ENCODE results near the gene PVR.
"Not testable (repeated sequence)": the region's sequence is repeated elsewhere in the genome, so short reads cannot be mapped to it uniquely, and the experiment has no call there.

The PVR gene

GRCh38 chr19:44700547-44700946 is 56.8 kb downstream of the PVR start:
- DNase-seq (ENCODE audit: low read depth in 2 of 2): no peak

DNA sequence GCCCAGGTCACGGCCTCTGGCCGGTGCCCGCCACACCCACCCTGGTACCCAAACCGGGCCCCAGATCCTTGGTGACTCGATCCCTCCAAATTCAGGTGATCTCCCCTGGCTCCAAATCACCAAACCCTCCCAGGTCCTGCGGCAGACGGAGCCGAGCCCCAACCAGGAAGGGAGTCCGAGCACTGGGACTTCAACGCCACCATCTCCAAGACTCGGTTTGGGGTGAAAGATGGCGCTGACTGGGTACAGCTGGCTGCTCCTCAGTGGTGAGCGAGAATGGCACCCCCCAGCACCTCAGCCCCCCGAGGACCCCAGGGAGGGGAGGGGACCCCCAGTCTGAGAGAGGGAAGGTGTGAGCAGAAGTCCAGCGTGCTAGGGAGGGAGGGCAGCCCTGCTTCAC is 57.5 kb downstream of the PVR start:
- DNase-seq (ENCODE audit: low read depth in 2 of 2): no peak

DNA sequence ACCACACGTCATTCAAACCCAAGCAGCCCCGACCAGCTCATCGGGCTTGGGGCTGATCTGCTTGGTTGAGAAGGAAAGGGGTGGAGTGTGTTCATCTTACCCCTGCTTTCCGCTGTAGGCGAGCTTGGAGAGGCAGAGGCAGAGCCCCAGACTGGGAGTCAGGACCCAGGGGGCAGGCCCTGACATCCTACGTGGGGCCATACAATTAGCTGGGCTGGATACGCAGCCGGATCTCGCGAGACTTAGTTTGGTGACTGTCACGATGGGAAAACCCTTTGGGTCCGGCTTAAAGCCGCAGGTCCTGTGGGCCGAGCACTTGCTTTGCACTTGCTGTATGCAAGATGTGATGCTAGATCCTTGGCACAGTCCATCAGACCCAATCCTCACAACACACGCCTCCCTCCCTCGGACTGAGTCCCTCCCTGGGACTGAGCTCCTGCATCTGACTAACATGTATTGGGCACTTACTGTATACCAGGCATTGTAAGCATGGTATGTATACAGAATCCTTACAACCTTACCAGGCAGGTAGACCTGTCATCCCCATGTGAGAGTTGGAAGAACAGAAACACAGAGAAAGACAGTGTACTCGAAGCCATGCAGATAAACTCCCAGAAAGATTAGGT is 59.0 kb downstream of the PVR start:
- no peak for DNase-seq (ENCODE audit: low read depth in 2 of 2)

DNA sequence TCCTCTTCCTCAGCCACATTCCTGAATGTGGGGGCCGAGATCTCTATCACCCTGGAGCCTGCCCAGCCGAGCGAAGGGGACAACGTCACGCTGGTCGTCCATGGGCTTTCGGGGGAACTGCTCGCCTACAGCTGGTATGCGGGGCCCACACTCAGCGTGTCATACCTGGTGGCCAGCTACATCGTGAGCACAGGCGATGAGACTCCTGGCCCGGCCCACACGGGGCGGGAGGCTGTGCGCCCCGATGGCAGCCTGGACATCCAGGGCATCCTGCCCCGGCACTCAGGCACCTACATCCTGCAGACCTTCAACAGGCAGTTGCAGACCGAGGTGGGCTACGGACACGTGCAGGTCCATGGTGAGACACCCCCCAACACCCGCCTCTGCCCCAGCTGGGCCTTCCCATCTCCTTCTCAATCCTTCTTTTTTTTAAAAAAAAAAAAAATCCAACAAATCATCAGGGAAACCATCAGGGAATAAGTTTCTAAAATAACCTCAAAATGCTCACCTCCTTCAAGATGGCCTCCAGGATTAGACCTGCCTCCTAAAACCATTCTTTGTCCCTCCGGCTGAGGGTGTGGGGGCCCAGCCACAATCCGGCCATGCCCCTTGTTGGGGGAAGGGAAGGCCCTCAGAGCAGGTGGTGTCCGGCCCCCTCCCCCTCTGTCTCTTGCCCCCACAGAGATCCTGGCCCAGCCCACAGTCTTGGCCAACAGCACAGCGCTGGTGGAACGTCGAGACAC is 59.8 kb downstream of the PVR start:
- DNase-seq (ENCODE audit: low read depth in 2 of 2): no peak

- no peak for DNase-seq (ENCODE audit: low read depth in 2 of 2)
Measured at GRCh38 chr19:44704982-44705381, 61.3 kb downstream of the PVR start.

DNA sequence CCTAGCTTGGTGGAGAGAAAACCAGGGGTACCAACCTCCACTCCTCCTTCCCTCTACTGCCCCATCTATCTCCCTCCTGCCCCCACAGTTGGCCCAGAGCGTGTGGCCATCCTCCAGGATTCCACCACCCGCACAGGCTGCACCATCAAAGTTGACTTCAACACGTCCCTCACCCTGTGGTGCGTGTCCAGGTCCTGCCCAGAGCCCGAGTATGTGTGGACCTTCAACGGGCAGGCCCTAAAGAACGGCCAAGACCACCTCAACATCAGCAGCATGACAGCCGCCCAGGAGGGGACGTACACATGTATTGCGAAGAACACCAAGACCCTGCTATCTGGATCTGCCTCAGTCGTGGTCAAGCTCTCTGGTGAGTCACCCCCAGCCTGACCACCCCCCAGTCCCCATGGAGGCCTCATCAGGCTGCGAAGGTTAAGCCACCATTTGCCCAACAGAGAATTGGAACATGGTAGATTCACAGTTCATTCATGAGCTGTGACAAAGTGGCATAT is 61.8 kb downstream of the PVR start:
- DNase-seq (ENCODE audit: low read depth in 2 of 2): no peak

GRCh38 chr19:44706506-44707236 is 63.0 kb downstream of the PVR start:
- no peak for DNase-seq (ENCODE audit: low read depth in 2 of 2)

DNA sequence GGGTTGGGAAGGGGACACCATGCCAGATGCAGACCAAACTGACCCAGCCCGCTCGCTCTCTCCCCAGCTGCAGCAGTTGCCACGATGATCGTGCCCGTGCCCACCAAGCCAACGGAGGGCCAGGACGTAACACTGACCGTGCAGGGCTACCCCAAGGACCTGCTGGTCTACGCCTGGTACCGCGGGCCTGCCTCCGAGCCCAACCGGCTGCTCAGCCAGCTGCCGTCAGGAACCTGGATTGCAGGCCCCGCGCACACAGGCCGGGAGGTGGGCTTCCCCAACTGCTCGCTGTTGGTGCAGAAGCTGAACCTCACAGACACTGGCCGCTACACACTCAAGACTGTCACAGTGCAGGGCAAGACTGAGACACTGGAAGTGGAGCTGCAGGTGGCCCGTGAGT is 64.1 kb downstream of the PVR start:
- no peak for DNase-seq (ENCODE audit: low read depth in 2 of 2)

DNA sequence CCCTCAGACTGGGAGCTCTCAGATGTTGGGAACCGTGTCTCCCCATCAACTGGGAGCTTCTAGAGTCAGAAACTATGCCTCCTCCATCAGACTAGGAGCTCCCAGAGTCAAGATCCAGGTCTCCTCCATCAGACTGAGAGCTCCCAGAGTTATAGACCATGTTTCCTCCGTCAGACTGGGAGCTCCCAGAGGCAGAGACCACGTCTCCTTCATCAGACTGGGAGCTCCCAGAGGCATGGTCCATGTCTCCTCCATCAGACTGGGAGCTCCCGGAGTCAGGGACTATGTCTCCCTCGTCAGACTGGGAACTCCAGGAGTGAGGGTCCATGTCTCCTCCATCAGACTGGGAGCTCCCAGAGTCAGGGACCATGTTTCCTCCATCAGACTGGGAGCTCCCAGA is 65.2 kb downstream of the PVR start:
- no peak for DNase-seq (ENCODE audit: low read depth in 2 of 2)

DNA sequence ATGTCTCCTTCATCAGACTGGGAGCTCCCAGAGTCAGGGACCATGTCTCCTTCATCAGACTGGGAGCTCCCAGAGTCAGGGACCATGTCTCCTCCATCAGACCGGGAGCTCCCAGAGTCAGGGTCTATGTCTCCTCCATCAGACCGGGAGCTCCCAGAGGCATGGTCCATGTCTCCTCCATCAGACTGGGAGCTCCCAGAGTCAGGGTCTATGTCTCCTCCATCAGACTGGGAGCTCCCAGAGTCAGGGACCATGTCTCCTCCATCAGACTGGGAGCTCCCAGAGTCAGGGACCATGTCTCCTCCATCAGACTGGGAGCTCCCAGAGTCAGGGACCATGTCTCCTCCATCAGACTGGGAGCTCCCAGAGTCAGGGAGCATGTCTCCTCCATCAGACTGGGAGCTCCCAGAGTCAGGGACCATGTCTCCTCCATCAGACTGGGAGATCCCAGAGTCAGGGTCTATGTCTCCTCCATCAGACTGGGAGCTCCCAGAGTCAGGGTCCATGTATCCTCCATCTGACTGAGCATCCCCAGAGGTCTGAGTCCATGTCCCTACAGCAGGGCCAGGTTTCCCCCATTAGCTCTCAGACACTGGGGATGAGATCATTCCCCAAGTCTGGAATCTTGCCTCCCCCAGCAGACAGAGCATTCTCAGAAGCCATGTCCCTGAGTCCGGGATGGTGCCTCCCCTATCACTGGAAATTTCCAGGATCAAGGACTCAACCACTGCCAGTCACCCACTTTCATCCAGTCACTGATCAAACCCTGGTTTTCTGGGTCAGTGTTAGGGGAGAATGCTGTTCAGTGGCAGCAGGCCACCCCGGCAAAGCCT is 65.9 kb downstream of the PVR start:
- not testable (repeated sequence) for DNase-seq (ENCODE audit: low read depth in 2 of 2)

DNA sequence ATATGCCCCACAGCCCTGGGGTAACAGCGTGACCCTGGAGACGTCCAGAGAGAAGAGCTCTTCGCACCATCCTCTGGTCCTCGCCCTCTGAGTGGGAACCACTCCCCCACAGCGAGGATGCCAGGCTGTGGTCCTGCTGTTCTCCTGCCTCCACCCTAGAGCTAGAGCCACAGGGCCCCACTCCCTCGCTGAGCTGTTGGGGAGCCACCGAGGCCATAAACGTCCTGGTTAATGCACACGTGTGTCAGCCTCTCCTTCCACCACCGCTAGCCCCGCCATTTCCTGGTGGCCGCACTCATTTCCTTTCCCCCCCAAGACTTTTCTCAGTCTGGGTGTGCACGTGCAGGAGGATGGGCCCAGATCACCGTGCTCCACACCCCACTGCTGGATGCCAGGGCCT is 66.8 kb downstream of the PVR start:
- no peak for DNase-seq (ENCODE audit: low read depth in 2 of 2)

DNA sequence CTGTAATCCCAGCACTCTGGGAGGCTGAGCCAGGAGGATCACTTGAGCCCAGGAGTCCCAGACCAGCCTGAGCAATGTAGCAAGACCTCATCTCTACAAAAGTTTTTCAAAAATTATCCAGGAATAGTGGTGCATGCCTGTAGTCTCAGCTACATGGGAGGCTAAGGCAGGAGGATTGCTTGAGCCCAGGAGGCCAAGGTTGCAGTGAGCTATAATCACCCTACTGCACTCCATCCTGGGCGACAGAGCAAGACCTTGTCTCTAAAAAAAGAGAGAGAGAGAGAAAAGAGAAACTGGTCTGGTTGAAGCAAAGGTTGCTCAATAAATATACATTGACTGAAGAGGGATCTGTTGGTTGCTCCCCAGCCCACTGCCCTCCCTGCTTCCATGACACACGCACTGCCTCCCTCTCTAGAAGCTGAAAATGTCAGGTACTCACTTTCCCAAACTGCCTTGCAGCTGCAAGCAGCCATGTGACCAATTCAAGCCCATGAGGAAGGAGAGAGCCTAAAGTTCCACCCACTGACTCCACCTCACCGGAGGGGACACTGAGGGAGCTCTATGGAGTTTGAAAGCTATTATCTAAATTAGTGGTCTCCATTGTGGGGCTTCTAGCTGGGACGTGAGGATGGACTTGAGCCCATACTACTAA is 69.3 kb downstream of the PVR start:
- no peak for DNase-seq (ENCODE audit: low read depth in 2 of 2)

Measured in stimulated activated CD4-positive, alpha-beta T cell treated with anti-CD3 and anti-CD28 coated beads, Interleukin-15, amount 100 ng/mL, for 48 hours (primary cell).